ENCODE results near the gene HDGF. TPM values are rescaled to one million over a fixed set of nuclear protein-coding genes. Genes with fewer than 3 reads are reported as not detected.
"Not testable (repeated sequence)": the region's sequence is repeated elsewhere in the genome, so short reads cannot be mapped to it uniquely, and the experiment has no call there.

HDGF gene
- total RNA-seq, 1 donor: 146 TPM

DNA sequence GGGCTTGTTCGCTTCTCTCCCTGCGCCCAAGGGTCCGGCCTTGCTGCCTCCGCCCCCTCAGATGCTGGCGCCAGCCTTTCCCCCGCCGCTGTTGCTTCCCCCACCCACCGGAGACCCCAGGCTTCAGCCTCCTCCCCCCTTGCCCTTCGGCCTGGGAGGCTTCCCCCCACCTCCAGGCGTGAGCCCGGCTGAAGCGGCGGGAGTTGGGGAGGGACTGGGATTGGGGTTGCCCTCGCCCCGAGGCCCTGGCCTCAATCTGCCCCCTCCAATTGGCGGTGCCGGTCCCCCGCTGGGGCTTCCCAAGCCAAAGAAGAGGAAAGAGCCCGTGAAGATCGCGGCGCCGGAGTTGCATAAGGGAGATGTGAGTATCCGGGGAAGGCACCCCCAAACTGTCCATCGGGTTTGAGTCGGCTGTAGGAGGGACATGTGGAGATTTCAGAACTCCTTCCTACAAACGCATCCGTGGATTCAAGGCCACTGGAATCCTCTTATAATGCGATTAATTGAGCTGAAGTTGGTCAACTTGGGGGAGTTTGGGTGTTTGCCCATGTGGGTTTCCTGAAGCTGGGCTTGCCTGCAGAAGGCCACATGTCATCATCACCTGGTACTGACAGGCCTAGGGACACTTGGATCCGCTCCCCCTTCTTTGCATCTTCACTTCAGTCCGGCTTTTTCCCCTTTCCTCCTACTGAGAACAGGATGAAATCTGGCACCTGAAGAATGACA, 16.6 kb upstream of the HDGF start:
- peak overlapping the region; percentile 94 for H3K4me3 ChIP-seq (ENCODE audit: low read depth, low read length)
- peak; percentile 14 for DNase-seq (ENCODE audit: low read depth)
- TF ChIP-seq, protein P1, sequence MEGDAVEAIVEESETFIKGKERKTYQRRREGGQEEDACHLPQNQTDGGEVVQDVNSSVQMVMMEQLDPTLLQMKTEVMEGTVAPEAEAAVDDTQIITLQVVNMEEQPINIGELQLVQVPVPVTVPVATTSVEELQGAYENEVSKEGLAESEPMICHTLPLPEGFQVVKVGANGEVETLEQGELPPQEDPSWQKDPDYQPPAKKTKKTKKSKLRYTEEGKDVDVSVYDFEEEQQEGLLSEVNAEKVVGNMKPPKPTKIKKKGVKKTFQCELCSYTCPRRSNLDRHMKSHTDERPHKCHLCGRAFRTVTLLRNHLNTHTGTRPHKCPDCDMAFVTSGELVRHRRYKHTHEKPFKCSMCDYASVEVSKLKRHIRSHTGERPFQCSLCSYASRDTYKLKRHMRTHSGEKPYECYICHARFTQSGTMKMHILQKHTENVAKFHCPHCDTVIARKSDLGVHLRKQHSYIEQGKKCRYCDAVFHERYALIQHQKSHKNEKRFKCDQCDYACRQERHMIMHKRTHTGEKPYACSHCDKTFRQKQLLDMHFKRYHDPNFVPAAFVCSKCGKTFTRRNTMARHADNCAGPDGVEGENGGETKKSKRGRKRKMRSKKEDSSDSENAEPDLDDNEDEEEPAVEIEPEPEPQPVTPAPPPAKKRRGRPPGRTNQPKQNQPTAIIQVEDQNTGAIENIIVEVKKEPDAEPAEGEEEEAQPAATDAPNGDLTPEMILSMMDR (IDR thresholded peaks at IDR 0.05; ENCODE audit: insufficient read depth, low read length): no peak

DNA sequence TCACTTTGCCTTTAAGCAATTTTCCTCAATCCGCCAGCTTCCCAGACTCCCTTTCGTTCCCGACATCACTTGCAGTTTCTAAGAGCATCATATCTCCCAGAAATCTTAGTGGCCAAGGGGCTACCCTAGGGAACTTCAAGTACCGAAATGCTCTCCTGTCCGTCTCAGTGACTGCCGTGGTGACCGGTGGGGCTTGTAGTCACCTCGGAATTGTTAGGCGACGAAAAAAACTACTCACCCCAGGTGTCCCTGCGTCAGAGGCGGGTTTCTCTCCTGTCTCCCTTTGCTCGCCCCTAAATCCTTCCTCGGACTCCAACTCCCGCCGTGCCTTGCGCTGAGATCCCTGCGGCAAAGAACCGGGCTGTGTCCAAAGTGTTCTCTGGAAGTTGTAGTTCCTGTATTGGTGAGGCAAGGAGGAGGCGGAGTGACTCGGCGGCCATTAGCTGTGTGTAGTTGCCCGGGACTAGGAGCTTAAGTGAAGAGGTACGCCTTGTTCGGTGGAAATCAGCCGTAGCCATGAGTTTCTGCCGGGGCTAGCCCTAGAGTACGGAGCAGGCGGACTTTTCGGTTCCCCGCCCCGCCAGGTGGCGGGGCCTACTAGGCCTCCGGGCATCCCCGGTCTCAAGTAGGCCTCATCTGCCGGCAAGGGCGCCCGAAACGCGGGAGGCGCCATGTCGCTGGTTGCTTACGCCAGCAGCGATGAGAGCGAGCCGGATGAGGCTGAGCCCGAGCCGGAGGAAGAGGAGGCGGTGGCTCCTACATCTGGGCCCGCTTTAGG, 15.8 kb upstream of the HDGF start, which contains the start of gene PRCC:
Gene PRCC, plus strand, starts transcription at position 435 of the 778 bp plus-strand sequence. Its CDS starts 237 bp downstream, at position 672.
- H3K4me3 ChIP-seq (ENCODE audit: low read depth, low read length): peak within 1 kb of the TSS; percentile 94
- DNase-seq (ENCODE audit: low read depth): peak; percentile 100
- TF ChIP-seq, protein P1 (IDR thresholded peaks at IDR 0.05; ENCODE audit: insufficient read depth, low read length): no peak

DNA sequence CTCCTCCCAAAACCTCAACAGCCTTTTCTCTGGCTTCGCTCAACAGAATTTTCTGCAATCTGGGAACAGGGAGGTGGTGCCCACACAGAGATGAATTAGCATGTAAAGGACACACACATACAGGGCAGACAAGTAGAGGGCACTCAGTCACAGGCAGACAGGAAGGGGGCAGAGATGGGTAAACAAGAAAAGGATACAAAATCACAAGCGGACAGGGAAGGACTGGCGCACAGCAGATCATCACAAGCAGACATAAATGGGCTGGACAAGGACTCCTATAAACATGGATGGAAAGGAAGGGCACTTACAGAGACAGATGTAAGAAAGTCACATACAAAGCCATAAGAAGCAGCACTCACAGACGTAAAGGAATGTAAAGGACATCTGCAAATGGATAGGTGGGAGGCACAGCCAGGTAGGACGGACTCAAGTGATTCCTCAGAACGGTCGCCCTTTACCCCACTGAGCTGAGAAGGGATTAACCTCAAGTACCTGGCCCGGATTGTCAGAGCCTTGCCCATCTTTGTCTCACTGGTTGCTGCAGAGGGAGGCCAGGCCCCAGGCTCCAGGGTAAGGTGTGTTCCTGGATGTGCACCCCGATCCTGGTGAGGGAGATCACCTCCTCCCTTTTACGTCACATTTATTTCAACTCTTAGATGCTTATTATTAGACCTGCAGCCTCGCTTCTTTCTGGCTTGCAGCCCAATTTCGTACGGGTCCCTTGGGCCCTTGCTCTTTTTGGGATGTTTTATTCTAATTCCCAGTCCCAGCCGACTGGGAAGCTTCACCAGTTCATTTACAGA, 15.0 kb upstream of the HDGF start:
- no peak for DNase-seq (ENCODE audit: low read depth)
- peak overlapping the region; percentile 87 for H3K4me3 ChIP-seq (ENCODE audit: low read depth, low read length)
- TF ChIP-seq, protein P1 (IDR thresholded peaks at IDR 0.05; ENCODE audit: insufficient read depth, low read length): no peak

DNA sequence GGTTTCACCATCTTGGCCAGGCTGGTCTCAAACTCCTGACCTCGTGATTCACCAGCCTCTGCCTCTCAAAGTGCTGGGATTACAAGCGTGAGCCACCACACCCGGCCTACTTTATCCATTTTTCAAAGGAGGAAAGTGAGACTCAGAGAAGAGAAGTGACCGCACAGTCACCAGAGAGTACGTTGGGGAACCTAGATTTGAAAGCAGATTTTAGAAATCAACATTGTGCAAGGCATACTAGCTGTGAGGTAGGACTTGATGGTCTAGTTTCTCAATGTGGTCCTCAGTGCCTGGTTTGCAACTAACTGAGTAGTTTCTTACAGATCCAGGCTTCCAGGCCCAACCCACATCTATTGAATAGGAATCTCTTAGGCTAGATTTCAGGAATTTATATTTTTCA, 14.2 kb upstream of the HDGF start:
- TF ChIP-seq, protein P1 (IDR thresholded peaks at IDR 0.05; ENCODE audit: insufficient read depth, low read length): no peak
- no peak for DNase-seq (ENCODE audit: low read depth)
- peak overlapping the region; percentile 87 for H3K4me3 ChIP-seq (ENCODE audit: low read depth, low read length)

DNA sequence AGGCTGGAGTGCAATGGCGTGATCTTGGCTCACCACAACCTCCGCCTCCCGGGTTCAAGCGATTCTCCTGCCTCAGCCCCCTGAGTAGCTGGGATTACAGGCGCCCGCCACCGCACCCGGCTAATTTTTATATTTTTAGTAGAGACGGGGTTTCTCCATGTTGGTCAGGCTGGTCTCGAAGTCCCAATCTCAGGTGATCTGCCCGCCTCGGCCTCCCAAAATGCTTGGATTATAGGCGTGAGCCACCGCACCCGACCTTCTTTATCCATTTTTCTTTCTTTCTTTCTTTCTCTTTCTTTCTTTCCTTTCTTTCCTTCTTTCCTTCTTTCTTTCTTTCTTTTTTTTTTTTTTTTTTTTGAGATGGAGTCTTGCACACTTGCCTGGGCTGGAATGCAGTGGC, 13.7 kb upstream of the HDGF start:
- not testable (repeated sequence) for DNase-seq (ENCODE audit: low read depth); H3K4me3 ChIP-seq (ENCODE audit: low read depth, low read length)

DNA sequence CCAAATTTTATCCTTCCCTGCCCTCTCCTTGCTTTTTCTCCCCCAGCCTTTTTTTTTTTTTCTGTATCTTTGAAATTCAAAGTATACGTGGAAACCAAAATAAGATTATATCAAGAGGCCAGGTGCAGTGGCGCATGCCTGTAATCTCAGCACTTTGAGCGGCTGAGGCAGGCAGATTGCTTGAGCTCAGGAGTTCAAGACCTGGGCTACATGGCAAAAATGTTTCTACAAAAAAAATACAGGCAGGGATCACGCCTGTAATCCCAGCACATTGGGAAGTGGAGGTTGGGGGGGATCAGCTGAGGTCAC, 9.3 kb upstream of the HDGF start:
- TF ChIP-seq, protein P1 (IDR thresholded peaks at IDR 0.05; ENCODE audit: insufficient read depth, low read length): no peak
- H3K4me3 ChIP-seq (ENCODE audit: low read depth, low read length): no peak overlapping the region
- no peak for DNase-seq (ENCODE audit: low read depth)
